ENCODE measurements around the gene SPATA20. TPM values are rescaled to one million over a fixed set of nuclear protein-coding genes. Genes with fewer than 3 reads are reported as not detected.

SPATA20 gene
- total and polyA plus RNA-seq, 11 donors = 13.8 to 83.0 (median 52.3) TPM

GRCh38 chr17:50599606-50600005 lies 52.6 kb downstream of the SPATA20 start:
- Histone ChIP-seq H3K36me3 (no peaks in the 10 kb centered on the region), H3K9me3 (no peaks in the 10 kb centered on the region), H3K4me3 (no peak overlapping the region), H3K27me3 (no peaks in the 10 kb centered on the region), H3K4me1 (peaks cover 2 to 9% (median 7%) of the 10 kb centered on the region in 12 donors), H3K27ac (no peak overlapping the region)
- DNase-seq (no peak), ATAC-seq (no peak)
- TF ChIP-seq CTCF (IDR thresholded peaks at IDR 0.05) (no peak), POLR2A (IDR thresholded peaks at IDR 0.05) (no peak)
- intact Hi-C loops (cut with DNase I) = no loop called here
- 93 to 95% (median 94%) methylated on average over 7 to 15 of the region's 15 CpGs for WGBS, 4 donors

DNA sequence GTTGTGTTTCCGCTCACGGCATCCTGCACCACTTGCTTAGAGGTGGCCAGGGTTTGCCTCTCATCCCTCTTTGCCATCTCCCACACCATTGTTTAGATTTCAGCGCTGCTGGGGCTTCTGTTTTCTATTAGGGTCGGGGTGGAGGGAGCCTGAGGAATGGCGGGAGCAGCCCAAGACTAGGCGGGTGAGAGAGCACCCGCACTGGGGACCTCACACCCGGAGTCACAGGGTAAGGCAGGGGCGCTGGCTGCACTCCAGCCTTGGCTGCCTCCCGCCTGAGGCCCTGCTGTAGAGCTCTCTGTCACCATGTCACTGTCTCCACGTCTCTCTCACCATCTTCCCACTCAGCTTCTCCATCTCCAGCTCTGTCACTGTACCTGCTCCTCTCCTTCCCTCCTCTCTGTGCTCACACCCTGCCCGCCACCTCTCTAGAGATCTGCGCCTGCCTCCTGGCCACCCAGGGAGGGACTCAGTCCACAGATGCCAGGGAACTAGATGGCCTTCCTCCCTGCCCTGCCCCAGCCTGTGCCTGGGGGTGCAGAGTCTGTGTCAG lies 54.9 kb downstream of the SPATA20 start:
- peaks cover 0 to 11% (median 0%) of the 10 kb centered on the region in 9 donors for H3K27me3 ChIP-seq
- TF ChIP-seq CTCF (IDR thresholded peaks at IDR 0.05) (no peak), POLR2A (IDR thresholded peaks at IDR 0.05) (no peak)
- ATAC-seq = peak in 1 of 4 donors; percentile 14
- no peak overlapping the region for H3K4me3 ChIP-seq
- no peaks in the 10 kb centered on the region for H3K36me3 ChIP-seq
- no peaks in the 10 kb centered on the region for H3K9me3 ChIP-seq
- WGBS, 4 donors = 58 to 70% (median 61%) methylated on average over 12 to 13 of the region's 13 CpGs
- peaks cover 3 to 22% (median 18%) of the 10 kb centered on the region in 12 donors for H3K4me1 ChIP-seq
- intact Hi-C loops (cut with DNase I) = no loop called here
- no peak overlapping the region for H3K27ac ChIP-seq
- DNase-seq = no peak

DNA sequence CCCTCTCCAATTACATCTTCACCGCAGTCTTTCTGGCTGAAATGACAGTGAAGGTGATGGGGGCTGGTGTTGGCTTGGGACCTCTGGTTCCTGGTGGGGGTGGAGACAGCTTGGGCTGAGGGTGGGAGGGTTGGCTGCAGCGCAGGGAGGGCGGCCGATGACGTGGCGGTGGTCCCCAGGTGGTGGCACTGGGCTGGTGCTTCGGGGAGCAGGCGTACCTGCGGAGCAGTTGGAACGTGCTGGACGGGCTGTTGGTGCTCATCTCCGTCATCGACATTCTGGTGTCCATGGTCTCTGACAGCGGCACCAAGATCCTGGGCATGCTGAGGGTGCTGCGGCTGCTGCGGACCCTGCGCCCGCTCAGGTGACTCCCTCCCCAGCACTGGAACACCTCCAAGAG lies 55.9 kb downstream of the SPATA20 start:
- no peak for DNase-seq
- ATAC-seq = no peak
- H3K9me3 ChIP-seq = no peaks in the 10 kb centered on the region

GRCh38 chr17:50603340-50603739 lies 56.4 kb downstream of the SPATA20 start:
- DNase-seq = no peak
- intact Hi-C loops (cut with DNase I) = no loop called here
- no peak overlapping the region for H3K27ac ChIP-seq
- no peaks in the 10 kb centered on the region for H3K36me3 ChIP-seq
- H3K27me3 ChIP-seq = peaks cover 0 to 11% (median 0%) of the 10 kb centered on the region in 9 donors
- WGBS, 4 donors = 56 to 73% (median 65%) methylated on average over 8 to 9 of the region's 9 CpGs
- H3K9me3 ChIP-seq = no peaks in the 10 kb centered on the region
- peak in 3 of 12 donors; percentile 7 to 13 (median 8) for TF ChIP-seq CTCF (IDR thresholded peaks at IDR 0.05)
- TF ChIP-seq POLR2A (IDR thresholded peaks at IDR 0.05) = no peak
- no peak overlapping the region for H3K4me3 ChIP-seq
- ATAC-seq = no peak
- peaks cover 3 to 22% (median 18%) of the 10 kb centered on the region in 12 donors for H3K4me1 ChIP-seq

More for the DNA sequence above, 55.9 kb downstream of the SPATA20 start:
- WGBS, 4 donors = 89 to 95% (median 92%) methylated on average over 12 to 18 of the region's 18 CpGs
- H3K4me1 ChIP-seq = peaks cover 3 to 22% (median 18%) of the 10 kb centered on the region in 12 donors
- no peak overlapping the region for H3K27ac ChIP-seq
- TF ChIP-seq POLR2A (IDR thresholded peaks at IDR 0.05) (no peak), CTCF (IDR thresholded peaks at IDR 0.05) (no peak)
- H3K27me3 ChIP-seq = peaks cover 0 to 11% (median 0%) of the 10 kb centered on the region in 9 donors
- no peaks in the 10 kb centered on the region for H3K36me3 ChIP-seq
- no peak overlapping the region for H3K4me3 ChIP-seq
- intact Hi-C loops (cut with DNase I) = no loop called here

Data from heart left ventricle (tissue), 16 donors.